ENCODE data around the gene CCNY. TPM values are rescaled to one million over a fixed set of nuclear protein-coding genes. Genes with fewer than 3 reads are reported as not detected.

The CCNY gene
- 55.5 and 60.6 TPM in 2 replicates for polyA plus RNA-seq (2011; rRNA removed)
- polyA plus RNA-seq (2012; cell fraction: cytosol; rRNA removed): 16.6 and 26.4 TPM in 2 replicates
- polyA plus RNA-seq (2012; cell fraction: nucleus; rRNA removed): 11.6 and 23.0 TPM in 2 replicates
- polyA plus RNA-seq (2017; fragmentation: RNase III; extraction: RNeasy Plus Mini Kit Qiagen cat#74134 plus additional on column Dnase treatment): 26.6 to 32.1 TPM (median 28.1 TPM) in 3 replicates
- 57.3 and 58.3 TPM in 2 replicates for polyA minus RNA-seq (2011; rRNA and poly(A)+ RNA removed)

GRCh38 chr10:35336084-35336831 is at the start of gene CCNY:
CCNY (plus strand) TSS chr10:35336509; CDS start chr10:35337054, 545 bp downstream.
- Histone ChIP-seq H3K27ac (peak within 1 kb of the TSS; percentile 94 to 96), H3K4me3 (peak within 1 kb of the TSS; percentile 83), H3K4me2 (peak within 1 kb of the TSS; percentile 83), H3K4me1 (peaks cover 51% of the 10 kb centered on the region), H3K9me3 (peaks cover 4% of the 10 kb centered on the region; the same call in 1 of the 3 replicates)
- DNase-seq (ENCODE audit: low read depth in 1 of 2, low spot score in 1 of 2) (peak; percentile 73 to 74), ATAC-seq (peak; percentile 80 to 87), FAIRE-seq (no peak)
- TF ChIP-seq BCL3 (IDR thresholded peaks at IDR 0.05) (peak; percentile 93), PHF8 (IDR thresholded peaks at IDR 0.05; ENCODE audit: borderline replicate concordance, low read depth) (peak; percentile 84), TFCP2L1 (CRISPR knock-in tag; IDR thresholded peaks at IDR 0.05) (no peak), POLR2A (IDR thresholded peaks at IDR 0.05; ENCODE audit: low read length) (peak; percentile 66), MYC (IDR thresholded peaks at IDR 0.05; ENCODE audit: borderline replicate concordance, low read length) (peak; percentile 66; the same call in 1 of the 2 replicates), RFX5 (IDR thresholded peaks at IDR 0.05) (no peak), ZSCAN20 (CRISPR knock-in tag; IDR thresholded peaks at IDR 0.05) (no peak), HMGXB4 (CRISPR knock-in tag; IDR thresholded peaks at IDR 0.05; ENCODE audit: borderline replicate concordance) (0 out of 2 replicates have a peak, but pooled peaks have one; percentile 29), SMC3 (IDR thresholded peaks at IDR 0.05) (peak; percentile 14; the same call in 1 of the 3 replicates), ESRRA (IDR thresholded peaks at IDR 0.05; ENCODE audit: borderline replicate concordance, low read length) (no peak), CBX8 (IDR thresholded peaks at IDR 0.05) (no peak), GATA3 (IDR thresholded peaks at IDR 0.05; ENCODE audit: borderline replicate concordance) (0 out of 2 replicates have a peak, but pooled peaks have one; percentile 19), CTCF (IDR thresholded peaks at IDR 0.05) (no peak), JUN (IDR thresholded peaks at IDR 0.05) (peak; percentile 53 to 76; a peak in 4 of 5 replicates), ZFP36 (IDR thresholded peaks at IDR 0.05; ENCODE audit: borderline replicate concordance, partially characterized antibody) (no peak)
- ChIA-PET POLR2A (interaction anchor here (0.5 kb wide), 1 partner anchor 513 kb away, joined by 3 read pairs; no protein-coding TSS in a partner anchor), CTCF (interaction anchor here (1.0 kb wide), 1 partner anchor 97 kb away, joined by 3 read pairs; no protein-coding TSS in a partner anchor)
- WGBS (ENCODE audit: missing lambda C conversion rate): 0% methylated on average over 14 of the region's 109 CpGs

GRCh38 chr10:35289198-35289597 is 47.1 kb upstream of the CCNY start:
- ChIA-PET CTCF (no interaction called here), POLR2A (no interaction called here)
- FAIRE-seq (no peak), DNase-seq (ENCODE audit: low read depth in 1 of 2, low spot score in 1 of 2) (no peak), ATAC-seq (no peak)
- no peaks in the 10 kb centered on the region for H3K4me1 ChIP-seq
- no peak overlapping the region for H3K4me3 ChIP-seq
- no peaks in the 10 kb centered on the region for H3K9me3 ChIP-seq
- TF ChIP-seq HOXA7 (CRISPR knock-in tag; IDR thresholded peaks at IDR 0.05) (no peak), MYC (IDR thresholded peaks at IDR 0.05; ENCODE audit: borderline replicate concordance, low read length) (no peak), ZNF302 (CRISPR knock-in tag; IDR thresholded peaks at IDR 0.05) (no peak), GATA3 (IDR thresholded peaks at IDR 0.05; ENCODE audit: borderline replicate concordance) (no peak), HES2 (IDR thresholded peaks at IDR 0.05) (no peak), FOSB (CRISPR knock-in tag; IDR thresholded peaks at IDR 0.05) (no peak)
- WGBS (ENCODE audit: missing lambda C conversion rate): 15% methylated on average over 1 of the region's 1 CpG
- no peak overlapping the region for H3K27ac ChIP-seq
- H3K4me2 ChIP-seq: no peak overlapping the region
